DOHH2 (cell line): ENCODE data around the gene ASTN1.

ENCODE experiments used
- EZH2phosphoT487 ChIP-seq: fragments of 200-600 bp; sonication (generic); IDR thresholded peaks from 2 replicates; pipeline ENCODE4 v1.6.1; 2017; ENCODE audit warnings: borderline replicate concordance, mild to moderate bottlenecking, antibody characterized with exemption, low read length, moderate library complexity, mixed read lengths
- TF ChIP-seq, protein P1 (sequence below): fragments of 200-600 bp; sonication (generic); IDR thresholded peaks from one replicate; pipeline ENCODE4 v1.5.1; 2014; ENCODE audit warnings: antibody characterized with exemption, mild to moderate bottlenecking, low read depth, low read length; ENCODE audit not compliant: poor library complexity, severe bottlenecking

DNA sequence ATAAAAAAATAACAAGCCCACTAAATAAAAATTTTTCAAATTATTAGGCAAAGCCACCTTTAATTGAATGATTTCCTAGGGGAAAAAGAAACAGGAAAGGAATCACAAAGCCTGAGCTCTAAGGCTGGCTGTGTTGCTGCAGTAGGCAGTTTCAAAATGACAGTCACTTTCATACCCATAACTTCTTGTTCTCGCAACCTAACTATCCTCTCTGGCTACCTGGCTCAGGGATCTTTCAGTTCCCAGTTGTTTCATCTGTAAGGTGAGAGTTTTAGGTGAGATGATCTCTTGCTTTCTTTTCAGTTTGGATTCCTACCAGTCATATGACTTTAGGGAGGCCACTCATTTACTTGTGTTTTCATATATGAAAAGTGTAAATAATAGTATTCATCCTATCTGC lies 226.1 kb downstream of the ASTN1 start:
- TF ChIP-seq, protein P1, sequence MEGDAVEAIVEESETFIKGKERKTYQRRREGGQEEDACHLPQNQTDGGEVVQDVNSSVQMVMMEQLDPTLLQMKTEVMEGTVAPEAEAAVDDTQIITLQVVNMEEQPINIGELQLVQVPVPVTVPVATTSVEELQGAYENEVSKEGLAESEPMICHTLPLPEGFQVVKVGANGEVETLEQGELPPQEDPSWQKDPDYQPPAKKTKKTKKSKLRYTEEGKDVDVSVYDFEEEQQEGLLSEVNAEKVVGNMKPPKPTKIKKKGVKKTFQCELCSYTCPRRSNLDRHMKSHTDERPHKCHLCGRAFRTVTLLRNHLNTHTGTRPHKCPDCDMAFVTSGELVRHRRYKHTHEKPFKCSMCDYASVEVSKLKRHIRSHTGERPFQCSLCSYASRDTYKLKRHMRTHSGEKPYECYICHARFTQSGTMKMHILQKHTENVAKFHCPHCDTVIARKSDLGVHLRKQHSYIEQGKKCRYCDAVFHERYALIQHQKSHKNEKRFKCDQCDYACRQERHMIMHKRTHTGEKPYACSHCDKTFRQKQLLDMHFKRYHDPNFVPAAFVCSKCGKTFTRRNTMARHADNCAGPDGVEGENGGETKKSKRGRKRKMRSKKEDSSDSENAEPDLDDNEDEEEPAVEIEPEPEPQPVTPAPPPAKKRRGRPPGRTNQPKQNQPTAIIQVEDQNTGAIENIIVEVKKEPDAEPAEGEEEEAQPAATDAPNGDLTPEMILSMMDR: no peak
- TF ChIP-seq EZH2phosphoT487: no peak
